Kidney tubule cell (primary cell): ENCODE measurements around the gene VCAN.
A peak's percentile ranks its signal among the peaks of the same experiment; 100 is the strongest.

ENCODE experiments used
- DNase-seq: peaks from one replicate; pipeline ENCODE4 v3.0.0-alpha.2; 2018; ENCODE audit warnings: low spot score

The VCAN gene

DNA sequence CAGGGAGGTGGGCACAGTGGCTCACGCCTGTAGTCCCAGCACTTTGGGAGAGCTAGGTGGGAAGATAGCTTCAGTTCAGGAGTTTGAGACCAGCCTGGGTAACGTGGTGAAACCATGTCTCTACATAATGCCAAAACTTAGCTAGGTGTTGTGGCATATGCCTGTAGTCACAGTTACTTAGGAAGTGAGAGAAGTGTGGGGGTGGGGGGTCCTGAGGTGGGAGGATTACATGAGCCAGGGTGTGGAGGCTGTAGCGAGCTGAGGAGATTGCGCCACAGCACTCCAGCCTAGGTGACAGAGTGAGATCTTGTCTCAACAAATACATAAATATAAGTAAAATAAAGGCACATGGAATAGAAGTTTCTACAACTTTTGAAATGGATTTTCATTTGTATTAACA lies 23.1 kb downstream of the VCAN start:
- DNase-seq = no peak

DNA sequence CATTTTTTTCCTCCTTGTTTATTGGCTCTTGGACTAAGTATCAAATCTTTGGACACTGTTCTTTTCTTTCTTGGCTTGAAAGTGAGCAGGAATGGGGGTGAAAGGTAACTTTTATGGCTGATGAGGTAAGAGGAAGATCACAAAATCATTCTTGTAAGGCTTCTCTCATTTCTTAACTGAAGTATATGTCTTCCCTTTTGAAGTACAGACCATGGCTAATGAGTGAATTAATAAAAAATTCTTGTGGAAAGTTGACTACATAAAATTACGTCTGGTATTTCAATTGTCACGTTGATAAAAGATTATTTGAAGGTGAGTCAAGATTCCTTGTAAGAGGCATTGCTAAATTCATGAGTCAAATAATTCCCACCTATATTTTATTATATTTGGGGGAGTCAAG lies 25.1 kb downstream of the VCAN start:
- DNase-seq = no peak

DNA sequence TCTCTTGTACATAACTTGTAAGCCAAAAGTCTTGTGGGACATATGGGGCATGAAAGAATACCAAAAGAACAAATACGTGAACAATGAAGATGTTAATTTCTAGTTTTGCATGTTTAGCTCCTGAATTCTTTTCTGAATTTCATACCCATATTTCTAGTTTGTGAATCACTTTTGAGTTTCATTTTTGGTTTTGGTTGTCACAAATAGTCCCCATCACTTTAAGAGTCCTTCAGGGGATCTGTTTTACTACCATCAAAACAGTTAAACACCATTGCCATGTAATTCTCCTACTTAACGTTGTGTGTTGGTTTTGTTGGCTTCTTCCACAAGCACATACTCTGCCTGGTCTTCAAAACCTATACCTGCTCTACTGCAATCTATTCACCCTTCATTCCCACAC lies 27.0 kb downstream of the VCAN start:
- DNase-seq = no peak

DNA sequence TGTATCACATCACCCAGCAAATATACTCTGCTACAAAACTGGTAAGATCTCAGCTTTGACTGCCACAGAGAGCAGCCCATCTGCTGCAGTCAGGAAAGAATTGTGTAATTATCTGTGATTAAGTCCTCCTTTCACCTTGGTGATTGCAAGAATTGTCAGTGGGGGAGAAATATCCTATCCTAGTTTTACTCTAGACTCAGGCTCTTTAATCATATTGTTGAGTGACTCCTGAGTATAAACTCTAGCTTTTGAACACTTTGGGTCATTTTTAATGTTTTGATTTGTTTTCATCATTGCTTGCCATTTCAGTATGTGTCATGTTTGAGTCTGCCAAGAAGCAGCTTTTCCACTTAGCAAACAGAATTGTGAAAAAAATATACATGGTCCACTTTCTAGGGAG lies 32.1 kb downstream of the VCAN start:
- no peak for DNase-seq

DNA sequence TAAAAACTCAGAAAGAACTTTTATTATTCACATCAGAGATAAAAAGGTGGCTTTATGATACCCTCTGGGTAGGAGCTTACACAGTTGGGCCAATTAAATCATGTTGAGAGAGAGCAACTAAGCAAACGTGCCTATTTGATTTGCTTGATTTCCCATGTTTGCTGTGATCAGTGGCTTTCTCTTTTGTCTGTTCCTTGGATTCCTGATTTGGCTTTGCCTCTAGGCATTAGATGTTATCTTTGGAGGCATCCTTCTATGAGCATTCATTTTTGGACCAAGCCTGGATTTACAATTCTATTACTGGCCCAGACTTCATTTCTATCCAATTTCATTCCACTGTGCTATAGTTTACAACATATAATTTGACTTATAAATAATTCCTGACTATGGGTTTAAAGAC lies 35.9 kb downstream of the VCAN start:
- no peak for DNase-seq

DNA sequence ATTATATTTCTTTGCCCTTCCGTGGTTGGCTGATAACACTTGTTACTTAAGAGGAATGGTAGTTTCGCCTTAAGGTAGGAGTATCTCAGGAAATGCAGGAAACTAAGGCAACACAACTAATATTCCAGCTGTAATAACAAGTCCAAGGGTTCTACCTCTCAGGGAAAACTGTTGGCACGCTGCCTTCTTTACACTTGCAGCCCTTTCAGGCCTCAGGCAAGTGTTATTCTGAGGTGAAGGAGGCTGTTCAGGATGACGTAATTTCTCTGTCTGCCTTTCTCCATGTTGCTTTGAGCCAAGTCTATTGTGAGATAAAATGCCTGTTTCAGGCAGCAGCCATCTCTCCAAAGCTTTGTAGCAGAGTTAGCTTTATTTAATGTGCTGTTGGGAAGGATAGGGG lies 38.0 kb downstream of the VCAN start:
- peak; percentile 66 for DNase-seq

DNA sequence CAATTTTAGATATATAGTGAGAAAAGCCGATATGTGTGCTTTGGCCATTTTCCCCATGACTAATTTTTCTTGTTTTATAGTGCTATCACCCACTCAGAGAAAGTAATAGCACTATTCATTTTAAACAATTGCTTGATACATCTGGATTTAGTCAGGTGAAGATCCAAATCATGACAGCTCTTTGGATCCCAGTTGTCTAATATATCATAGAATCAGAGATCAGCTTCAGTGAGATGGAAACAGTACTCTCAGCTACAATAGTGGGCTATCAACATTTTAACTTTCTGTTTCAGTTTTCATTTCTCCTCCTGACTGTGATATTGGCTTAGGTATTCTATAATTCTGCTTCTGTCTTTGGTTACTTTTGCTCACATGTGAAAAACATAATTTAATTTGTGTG lies 38.7 kb downstream of the VCAN start:
- no peak for DNase-seq

DNA sequence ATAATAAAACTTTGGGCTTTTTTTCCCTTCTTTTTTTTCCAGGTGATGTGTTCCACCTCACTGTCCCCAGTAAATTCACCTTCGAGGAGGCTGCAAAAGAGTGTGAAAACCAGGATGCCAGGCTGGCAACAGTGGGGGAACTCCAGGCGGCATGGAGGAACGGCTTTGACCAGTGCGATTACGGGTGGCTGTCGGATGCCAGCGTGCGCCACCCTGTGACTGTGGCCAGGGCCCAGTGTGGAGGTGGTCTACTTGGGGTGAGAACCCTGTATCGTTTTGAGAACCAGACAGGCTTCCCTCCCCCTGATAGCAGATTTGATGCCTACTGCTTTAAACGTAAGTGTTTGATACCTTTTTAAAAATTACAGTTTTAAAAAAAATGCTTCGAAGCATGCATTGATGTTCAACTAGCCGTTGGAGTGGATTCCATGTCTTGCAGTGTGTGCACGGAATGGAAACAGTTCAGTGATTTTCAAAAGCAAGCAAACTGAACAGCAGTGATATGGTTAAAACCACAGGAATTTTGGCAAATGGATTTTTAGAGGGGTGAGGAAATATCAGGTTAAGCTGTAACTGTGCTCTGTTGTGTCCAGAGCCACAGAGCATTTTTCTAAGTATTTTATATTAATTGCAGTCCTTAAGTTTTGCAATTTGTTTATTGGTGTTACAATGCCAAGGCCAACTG lies 40.7 kb downstream of the VCAN start:
- DNase-seq = peak; percentile 88

DNA sequence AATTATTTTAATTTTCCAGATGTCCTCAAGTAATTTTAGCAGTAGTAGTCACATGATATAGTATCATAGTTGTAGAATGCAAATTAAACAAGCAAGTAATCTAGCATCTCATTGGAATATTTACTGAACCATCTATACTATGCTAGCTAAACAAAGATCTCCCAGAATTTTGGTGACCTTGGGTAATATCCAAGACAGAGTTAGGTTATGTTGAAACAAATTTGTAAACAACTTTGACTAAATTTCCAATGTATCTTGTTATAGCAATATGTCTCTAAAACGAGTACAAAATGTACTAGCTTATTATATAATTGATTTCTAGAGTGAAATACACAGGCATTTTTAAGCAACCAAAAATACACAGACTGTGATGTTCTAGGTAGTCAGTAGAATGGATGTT lies 41.5 kb downstream of the VCAN start:
- no peak for DNase-seq

DNA sequence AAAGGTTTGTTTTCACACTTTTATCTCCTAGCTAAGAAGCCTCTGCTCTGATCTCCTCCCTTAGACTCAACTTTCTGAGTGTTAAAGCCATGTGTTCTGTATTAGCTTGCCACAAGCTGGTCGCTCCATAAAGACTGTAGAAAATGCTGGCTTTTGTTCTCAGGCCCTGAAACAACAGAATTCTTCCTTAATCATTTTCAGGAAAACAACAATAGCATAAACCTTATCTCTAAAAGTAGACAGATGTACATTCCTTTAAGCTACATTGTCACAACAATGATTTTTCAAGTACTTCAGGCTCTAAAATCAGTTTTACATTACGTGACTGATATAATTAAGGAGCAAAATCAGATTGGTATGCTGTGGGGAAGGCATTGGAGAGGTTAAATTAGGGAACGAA lies 41.9 kb downstream of the VCAN start:
- DNase-seq = no peak

DNA sequence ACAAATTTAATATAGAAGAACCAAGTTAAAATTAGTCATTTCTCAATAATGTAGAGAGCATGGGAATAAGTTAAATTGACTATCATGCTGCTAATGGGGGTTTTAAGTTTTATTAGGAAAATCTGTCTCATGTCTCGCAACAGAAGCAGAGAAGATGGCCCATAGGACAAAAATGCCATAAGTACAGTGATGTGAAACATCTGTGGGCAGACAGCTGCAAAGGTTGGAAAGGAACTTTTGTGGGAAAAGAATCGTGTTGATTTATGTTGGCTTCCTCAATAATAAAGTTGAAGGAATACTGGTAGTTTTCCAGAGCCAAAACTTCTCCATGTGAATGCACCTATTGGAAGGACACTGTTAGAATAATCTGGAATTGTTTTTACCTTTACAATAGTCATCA lies 44.8 kb downstream of the VCAN start:
- no peak for DNase-seq

DNA sequence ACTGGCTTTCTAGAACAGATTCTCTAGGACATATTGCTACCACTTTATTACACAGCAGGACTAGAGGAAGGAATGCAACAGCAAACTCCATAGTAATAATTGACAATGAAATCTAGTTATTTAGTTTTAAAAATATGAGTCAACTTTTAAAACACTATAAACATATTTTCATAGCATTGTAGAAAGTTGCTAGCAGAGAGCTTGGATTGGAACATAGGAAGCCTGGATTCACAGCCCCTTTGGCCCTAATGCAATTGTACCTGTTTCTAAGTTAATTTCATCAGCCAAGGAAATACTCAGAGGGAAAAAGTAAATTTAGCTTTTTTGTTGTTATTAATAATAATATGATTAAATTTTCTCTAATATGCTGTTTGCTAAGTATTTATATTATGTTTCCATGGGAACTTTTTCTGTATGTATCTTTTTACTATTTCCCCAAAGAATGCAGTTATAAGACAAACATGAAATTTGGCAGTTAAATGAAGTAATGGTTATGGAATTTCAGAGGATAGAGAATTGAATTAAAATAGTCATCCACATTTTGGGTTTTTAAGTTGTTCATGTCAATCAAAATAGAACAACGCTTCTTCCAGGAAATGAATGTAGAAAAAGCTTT lies 45.6 kb downstream of the VCAN start:
- no peak for DNase-seq

DNA sequence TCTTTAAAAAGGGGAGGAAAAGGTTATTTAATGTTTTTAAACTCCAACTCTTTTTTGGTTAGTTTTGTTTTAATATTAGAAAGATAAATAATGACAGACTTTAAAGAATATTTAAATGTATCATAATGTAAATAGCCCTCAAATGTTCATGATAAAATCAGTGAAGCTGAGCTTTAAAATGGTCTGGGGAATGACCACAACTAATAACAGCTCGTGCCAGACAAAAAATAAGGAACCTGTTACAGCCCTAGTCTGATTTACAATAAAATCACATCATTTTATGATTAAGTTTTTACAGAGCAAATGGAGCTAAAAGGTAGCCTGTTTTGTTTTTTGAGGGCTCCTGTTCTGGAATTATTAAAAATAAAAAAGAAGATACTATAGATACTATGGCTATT lies 46.1 kb downstream of the VCAN start:
- no peak for DNase-seq

DNA sequence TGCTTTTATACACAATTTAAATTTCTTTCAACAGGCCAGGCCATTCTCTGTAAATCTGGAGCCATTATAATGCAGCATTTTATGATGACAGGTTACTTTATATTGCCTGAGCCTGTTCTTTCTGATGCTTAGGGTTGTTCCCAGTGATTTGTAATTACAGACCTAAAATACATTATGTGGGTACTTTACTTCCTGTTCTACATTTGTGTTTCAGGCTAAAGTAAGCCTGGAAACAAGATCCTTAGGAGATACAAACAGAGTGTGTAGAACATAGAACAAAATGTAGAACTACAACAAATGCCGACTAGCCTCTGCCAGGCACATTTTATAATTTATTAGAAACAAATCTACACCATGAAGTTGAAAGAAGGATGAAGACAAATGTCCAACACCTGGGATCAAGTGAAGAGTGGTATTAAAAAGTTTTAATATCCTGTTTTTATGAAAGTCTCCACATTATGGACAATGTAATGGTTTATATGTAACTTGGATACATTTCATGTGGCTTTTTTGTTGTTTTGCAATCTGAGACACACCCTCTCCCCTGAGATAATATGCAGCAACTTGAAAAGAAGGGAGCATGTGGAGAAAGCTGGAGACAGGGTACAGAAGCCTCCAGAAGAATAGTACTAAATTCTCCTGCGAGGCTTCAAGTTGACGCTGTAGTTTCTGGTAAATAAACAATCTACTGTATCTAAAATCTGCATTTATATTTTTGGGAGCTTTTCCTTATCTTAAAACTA lies 46.9 kb downstream of the VCAN start:
- no peak for DNase-seq

DNA sequence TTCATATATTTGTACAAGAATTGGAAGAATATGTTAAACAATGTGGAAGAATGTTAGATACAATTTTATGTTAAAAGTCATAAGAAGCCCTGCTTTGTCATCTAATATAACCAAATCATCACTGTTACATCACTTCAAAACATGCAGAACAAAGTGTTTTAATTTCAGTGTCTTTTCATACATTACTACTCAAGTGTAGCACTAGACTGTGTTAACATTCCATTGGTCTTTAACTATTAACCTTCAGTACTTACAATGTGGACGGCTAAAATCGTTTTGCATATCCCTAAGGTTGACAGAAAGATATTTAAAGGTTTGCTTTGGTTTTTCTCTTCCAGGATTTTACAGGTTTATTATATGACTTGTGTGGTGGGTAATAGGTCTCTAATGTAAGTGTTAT lies 50.9 kb downstream of the VCAN start:
- peak; percentile 66 for DNase-seq

DNA sequence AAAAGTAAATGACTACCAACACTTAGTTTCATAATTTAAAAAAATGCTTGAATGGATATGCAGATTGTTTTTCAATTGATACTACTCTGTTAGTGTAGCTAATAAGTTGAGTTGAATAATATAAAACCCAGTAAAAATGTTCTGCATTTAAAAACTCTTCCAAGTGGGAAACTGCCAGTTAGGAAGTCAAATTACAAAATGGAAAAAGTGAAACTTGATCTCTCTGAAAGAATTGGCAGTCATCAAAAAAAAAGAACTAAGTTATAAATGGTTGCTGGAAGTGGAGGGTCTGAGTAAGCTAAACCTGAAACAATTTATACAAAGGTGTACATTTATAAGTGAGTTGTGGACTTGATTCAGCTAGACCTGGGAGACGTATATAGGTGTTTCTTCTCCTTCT lies 52.4 kb downstream of the VCAN start:
- DNase-seq = no peak

DNA sequence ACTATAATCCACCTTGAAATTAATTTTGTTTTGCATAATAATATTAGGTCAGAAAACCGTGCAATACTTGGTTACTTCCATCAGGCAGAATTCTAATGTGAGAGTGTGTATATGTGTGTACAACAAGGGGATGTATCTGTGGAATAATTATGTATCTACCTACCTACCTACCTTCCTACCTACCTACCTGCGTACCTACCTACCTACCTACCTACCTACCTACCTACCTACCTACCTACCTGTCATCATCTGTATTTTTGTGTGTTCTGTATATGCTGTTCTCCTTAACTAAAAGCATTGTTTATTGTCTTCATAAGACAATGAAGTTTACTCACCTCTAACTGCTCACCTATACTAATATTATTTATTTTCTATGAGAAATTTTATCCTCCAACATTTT lies 52.8 kb downstream of the VCAN start:
- DNase-seq = no peak

DNA sequence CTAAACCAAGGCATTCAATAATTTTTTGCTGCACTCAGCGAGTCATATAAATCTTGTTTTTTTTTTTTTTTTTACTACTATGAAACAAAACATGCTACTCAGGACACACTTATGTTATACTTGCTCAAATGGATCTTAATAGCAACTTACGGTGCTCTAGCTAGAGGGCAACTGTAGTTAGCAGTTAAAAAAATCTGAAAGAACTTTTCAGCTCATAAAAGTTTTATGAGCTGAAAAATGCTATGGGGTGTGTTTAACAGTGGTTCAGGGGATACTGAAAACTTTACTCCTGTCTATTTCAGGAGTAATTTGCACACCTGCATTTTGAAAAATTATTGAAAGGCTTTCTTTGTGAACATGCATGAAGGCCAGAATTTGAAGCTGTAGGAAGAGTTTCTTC lies 53.4 kb downstream of the VCAN start:
- no peak for DNase-seq

DNA sequence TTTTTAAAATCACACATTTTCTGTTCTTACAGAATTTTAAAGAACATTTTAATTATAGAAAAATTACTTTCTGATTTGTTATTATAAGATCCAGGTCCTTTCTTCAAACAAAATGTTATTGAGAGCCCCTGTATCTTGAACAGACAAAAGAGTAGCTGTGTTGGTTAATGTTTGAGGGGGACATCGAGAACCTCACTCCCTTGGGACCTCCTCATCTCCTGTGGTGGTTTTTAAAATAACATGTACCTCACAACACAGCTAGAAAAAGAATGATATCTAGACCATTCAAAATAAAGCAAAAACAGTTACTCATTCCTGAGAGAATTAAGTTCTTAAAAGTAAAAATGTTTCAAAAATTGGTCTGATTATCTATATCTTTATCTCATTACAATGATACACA lies 54.7 kb downstream of the VCAN start:
- DNase-seq = no peak

DNA sequence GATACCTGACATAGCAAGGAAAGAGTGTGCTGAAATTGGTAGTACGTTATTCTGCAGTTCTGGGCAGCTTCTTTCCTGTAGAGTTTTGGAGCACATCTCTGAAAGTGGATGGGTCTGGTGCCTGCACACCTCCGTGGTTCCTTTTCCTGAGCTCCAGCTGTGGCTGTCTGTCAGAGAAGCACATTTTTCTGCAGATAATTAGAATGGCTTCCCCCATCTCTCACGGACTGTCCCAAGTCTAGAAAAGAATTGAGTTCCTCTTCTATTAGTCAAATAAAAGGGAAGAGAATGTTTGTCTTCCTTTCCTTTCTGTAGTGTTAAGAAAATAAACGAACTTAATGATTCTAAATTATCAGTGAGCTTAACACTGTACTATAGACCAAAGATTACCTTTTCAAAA lies 55.7 kb downstream of the VCAN start:
- DNase-seq = no peak

DNA sequence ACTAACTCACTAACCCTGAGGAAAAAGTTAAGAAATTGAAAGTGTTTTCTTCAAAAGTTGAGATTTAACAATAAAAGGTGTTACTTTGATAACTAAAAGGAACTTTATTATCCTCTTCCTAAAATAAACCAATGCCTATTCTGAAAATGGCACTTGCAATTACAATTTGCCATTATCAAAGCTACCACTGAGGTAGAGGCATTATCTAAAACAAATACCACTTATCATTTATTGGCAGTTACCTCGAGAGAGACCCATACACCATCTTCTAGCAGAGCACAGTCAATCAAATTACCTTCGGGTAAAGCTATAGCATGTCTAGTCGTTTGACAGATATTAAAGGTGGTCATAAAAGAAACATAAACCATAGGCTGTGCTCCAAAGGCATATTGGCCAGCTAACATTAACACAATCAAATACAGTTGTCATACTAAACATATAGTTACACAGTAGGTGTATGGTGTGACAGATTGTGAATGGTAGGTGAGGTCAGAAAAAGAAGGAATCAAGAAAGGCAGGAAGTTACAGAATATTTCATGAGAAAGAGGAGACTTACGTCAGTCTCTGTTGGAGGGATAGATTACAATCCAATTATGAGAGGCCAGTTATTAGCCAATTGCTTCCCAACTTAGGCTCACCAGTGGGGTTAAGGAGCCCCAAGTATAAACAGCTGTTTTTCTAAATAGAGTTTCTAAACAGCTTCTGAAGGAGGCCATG lies 56.3 kb downstream of the VCAN start:
- DNase-seq = no peak

DNA sequence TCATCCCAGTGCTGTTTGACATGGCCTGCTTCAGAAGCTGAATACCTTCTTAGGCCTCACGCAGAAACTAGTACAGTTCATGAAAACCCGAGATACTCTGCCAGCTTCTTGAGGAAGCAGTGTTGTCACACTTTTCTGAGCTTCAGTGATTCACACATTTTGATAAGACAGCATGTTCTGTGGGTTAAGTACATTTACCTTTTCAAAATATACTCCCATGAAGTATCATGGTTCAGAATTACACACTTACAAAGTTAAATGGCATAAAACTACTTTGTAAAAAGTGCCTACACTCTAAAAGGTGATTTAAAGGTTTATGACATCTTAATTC lies 56.9 kb downstream of the VCAN start:
- peak; percentile 10 for DNase-seq

DNA sequence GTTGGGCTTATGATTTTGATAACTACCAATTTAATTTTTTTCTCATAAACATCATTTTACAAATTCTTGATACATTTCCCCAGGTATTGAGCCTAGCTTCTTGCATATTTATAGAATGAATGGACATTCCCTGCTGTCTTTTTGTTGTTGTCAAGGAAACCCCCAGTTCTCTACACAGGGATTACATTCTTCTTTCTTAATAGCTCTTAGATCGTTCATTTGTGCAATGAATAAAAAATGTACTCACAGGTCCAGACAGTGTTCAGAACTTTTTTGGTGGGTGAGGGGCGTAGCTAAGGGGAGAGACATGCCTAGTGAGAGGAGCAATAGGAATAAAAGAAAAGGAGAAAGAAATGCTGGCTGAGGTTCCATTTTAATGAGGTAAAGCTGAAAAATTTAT lies 58.6 kb downstream of the VCAN start:
- DNase-seq = no peak
